Testis (tissue), 3 donors: ENCODE results near the gene DDX31. TPM values are rescaled to one million over a fixed set of nuclear protein-coding genes. Genes with fewer than 3 reads are reported as not detected.
"Not testable (repeated sequence)": the region's sequence is repeated elsewhere in the genome, so short reads cannot be mapped to it uniquely, and the experiment has no call there.

Experiments used
- DNase-seq: peaks from one replicate; pipeline ENCODE4 v3.0.0-alpha.2; 2019
- H3K27ac ChIP-seq, 2 donors: fragments of 200-600 bp; sonication (generic); one replicate each; pipeline ENCODE4 v1.5.1; 2019
- H3K27me3 ChIP-seq: fragments of 200-600 bp; sonication (generic); one replicate; pipeline ENCODE4 v1.5.1; 2019
- H3K36me3 ChIP-seq: fragments of 200-600 bp; sonication (generic); one replicate; pipeline ENCODE4 v1.5.1; 2017; ENCODE audit warnings: low read depth; ENCODE audit errors: missing control alignments
- H3K4me1 ChIP-seq: fragments of 200-600 bp; sonication (generic); one replicate; pipeline ENCODE4 v1.5.1; 2019
- H3K4me3 ChIP-seq, 2 donors: fragments of 200-600 bp; sonication (generic); one replicate each; pipeline ENCODE4 v1.5.1; 2017 to 2019
- H3K9me3 ChIP-seq: fragments of 200-600 bp; sonication (generic); one replicate; pipeline ENCODE4 v1.5.1; 2017
- CTCF ChIP-seq, 3 experiments: fragments of 450-650 bp in 2 of 3; fragments of 200-600 bp in 1 of 3; sonication (generic) in 1 of 3; IDR thresholded peaks; one replicate each; pipeline ENCODE4 v1.5.1; 2016 to 2019; ENCODE audit warnings: antibody characterized with exemption in 3 of 3, mild to moderate bottlenecking in 2 of 3, moderate library complexity in 1 of 3
- POLR2A ChIP-seq: fragments of 450-650 bp; IDR thresholded peaks from one replicate; pipeline ENCODE4 v1.6.1; 2017; ENCODE audit warnings: antibody characterized with exemption, mild to moderate bottlenecking, moderate library complexity
- WGBS, 2 donors: methylation state at CpG; one replicate each; pipeline ENCODE4 v1.1.5; 2018; 5-methylcytosine and 5-hydroxymethylcytosine counted together
- intact Hi-C: fragments of 100-400 bp; cut with DNase I; formaldehyde crosslinking; loops from one replicate; pipeline ENCODE4 v1.15.1; 2023; ENCODE audit warnings: low total_unique reads
- polyA plus RNA-seq: library from polyadenylated mRNA; stranded (reverse); fragments of 350-450 nt; fragmentation: Illumina TruSeq; extraction: RNeasy Lipid Tissue Mini Kit (QIAGEN cat#74804); gene quantifications from one replicate; pipeline ENCODE4 v1.2.3, GENCODE V29; 2014; ENCODE audit warnings: low read depth, low replicate concordance; ENCODE audit not compliant: insufficient read depth
- total RNA-seq, 2 donors: library from RNA; depleted of rRNA; stranded (reverse); fragments of >200 nt; gene quantifications; one replicate each; pipeline ENCODE4 v1.2.3, GENCODE V29; 2016

The DDX31 gene
- total and polyA plus RNA-seq, 3 donors from 2014 or later = 17.9 to 24.2 (median 21.1) TPM

- Histone ChIP-seq H3K9me3 (no peaks in the 10 kb centered on the region), H3K27me3 (no peaks in the 10 kb centered on the region), H3K4me1 (no peaks in the 10 kb centered on the region), H3K36me3 (no peaks in the 10 kb centered on the region), H3K27ac (no peak overlapping the region), H3K4me3 (no peak overlapping the region)
- TF ChIP-seq CTCF (IDR thresholded peaks at IDR 0.05) = no peak
- TF ChIP-seq POLR2A = no peak
- 89 to 92% methylated on average over 3 of the region's 3 CpGs for WGBS, 2 donors
- DNase-seq = no peak
- intact Hi-C loops = no loop called here
Measured at GRCh38 chr9:132711846-132712245, 42.1 kb upstream of the DDX31 start.

DNA sequence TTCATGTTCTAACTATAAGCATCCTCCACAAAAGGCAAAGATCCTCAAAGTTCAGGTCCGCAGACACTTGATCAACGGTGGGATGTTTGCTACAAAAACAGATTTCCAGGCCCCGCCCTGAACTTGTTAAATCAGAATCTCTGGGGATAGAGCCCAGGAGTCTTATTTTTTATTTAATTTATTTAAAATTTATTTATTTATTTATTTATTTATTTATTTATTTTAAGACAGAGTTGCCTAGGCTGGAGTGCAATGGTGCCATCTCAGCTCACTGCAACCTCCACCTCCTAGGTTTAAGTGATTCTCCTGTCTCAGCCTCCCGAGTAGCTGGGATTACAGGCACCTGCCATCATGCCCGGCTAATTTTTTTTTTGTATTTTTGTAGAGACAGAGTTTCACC is 41.4 kb upstream of the DDX31 start:
- H3K27me3 ChIP-seq, H3K4me3 ChIP-seq, H3K36me3 ChIP-seq, DNase-seq, H3K27ac ChIP-seq, intact Hi-C loops, H3K4me1 ChIP-seq, H3K9me3 ChIP-seq: not testable (repeated sequence)
- 95 to 96% methylated on average over 5 of the region's 5 CpGs for WGBS, 2 donors

GRCh38 chr9:132710333-132710732 is 40.5 kb upstream of the DDX31 start:
- H3K27ac ChIP-seq = no peak overlapping the region
- no peak overlapping the region for H3K4me3 ChIP-seq
- TF ChIP-seq CTCF (IDR thresholded peaks at IDR 0.05) (no peak), POLR2A (no peak)
- intact Hi-C loops = no loop called here
- no peaks in the 10 kb centered on the region for H3K27me3 ChIP-seq
- no peaks in the 10 kb centered on the region for H3K9me3 ChIP-seq
- no peaks in the 10 kb centered on the region for H3K4me1 ChIP-seq
- 79 to 94% methylated on average over 6 of the region's 6 CpGs for WGBS, 2 donors
- no peaks in the 10 kb centered on the region for H3K36me3 ChIP-seq
- no peak for DNase-seq

DNA sequence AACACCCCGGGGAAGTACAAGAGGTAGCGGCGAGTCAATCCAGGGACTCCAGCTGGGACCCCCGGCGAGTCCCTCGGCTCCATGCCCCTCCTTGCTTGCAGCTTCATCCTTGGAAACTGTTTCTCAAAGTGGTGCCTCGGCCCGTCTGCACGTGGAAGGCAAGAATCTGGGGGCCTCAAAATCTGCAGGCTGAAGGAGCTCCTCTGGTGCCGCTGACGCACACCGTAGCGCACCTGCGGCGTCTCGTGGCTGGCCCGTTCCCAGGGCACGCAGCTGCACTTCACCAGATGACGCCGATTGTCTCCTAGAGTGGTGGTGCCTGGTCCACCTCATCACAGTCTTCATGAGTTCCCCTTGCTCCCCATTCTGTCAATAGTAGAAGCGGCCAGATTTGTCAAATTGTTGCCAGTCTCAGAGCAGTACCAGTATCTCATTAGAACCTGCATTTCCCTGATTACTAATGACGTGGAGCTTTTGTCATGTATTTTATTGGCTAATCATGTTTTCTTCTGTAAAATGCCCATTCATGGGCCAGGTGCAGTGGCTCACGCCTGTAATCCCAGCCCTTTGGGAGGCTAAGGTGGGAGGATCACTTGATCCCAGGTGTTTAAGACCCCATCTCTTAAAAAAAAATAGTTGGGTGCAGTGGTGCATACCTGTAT is 39.1 kb upstream of the DDX31 start:
- no peak overlapping the region for H3K4me3 ChIP-seq

DNA sequence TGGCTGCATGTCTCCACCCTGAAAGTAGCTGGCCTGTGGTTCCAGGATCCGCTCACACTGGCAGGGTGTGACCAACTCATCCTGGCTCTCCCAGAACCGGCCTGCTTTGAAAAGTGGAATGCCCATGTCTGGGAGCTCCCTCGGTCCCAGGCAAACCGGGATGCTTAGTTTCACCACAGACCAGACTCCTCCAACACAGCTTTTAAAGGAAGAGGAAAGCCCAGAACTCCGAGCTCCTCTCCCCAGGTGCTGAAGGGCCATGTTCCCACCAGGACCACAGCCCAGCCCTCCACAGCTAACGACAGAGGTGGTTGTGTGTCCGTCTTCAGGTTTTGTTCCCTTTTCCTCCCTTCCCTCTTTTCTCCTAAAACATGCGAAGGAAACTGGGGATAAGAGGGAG is 38.5 kb upstream of the DDX31 start:
- 57 to 62% methylated on average over 5 to 8 of the region's 8 CpGs for WGBS, 2 donors
- no peaks in the 10 kb centered on the region for H3K36me3 ChIP-seq
- no peaks in the 10 kb centered on the region for H3K27me3 ChIP-seq
- H3K4me1 ChIP-seq = no peaks in the 10 kb centered on the region
- TF ChIP-seq POLR2A (no peak), CTCF (IDR thresholded peaks at IDR 0.05) (no peak)
- H3K9me3 ChIP-seq = no peaks in the 10 kb centered on the region
- intact Hi-C loops = no loop called here
- no peak for DNase-seq
- no peak overlapping the region for H3K4me3 ChIP-seq
- H3K27ac ChIP-seq = no peak overlapping the region

More for the DNA sequence above, 39.1 kb upstream of the DDX31 start:
- 67 to 76% methylated on average over 23 of the region's 23 CpGs for WGBS, 2 donors
- TF ChIP-seq POLR2A (no peak), CTCF (IDR thresholded peaks at IDR 0.05) (no peak)
- H3K36me3 ChIP-seq = no peaks in the 10 kb centered on the region
- no peak overlapping the region for H3K27ac ChIP-seq
- no peaks in the 10 kb centered on the region for H3K27me3 ChIP-seq
- intact Hi-C loops = no loop called here
- no peak for DNase-seq
- no peaks in the 10 kb centered on the region for H3K4me1 ChIP-seq
- no peaks in the 10 kb centered on the region for H3K9me3 ChIP-seq
